DMS79 (cell line): ENCODE measurements around the gene EPB41L5.
"Not testable (repeated sequence)": the region's sequence is repeated elsewhere in the genome, so short reads cannot be mapped to it uniquely, and the experiment has no call there.

Experiments
- DNase-seq: peaks from one replicate; lab custom pipeline; 2025; lab: John Stamatoyannopoulos, UW

EPB41L5 gene

GRCh38 chr2:120029672-120030640 is 17.1 kb downstream of the EPB41L5 start:
- no peak for DNase-seq

DNA sequence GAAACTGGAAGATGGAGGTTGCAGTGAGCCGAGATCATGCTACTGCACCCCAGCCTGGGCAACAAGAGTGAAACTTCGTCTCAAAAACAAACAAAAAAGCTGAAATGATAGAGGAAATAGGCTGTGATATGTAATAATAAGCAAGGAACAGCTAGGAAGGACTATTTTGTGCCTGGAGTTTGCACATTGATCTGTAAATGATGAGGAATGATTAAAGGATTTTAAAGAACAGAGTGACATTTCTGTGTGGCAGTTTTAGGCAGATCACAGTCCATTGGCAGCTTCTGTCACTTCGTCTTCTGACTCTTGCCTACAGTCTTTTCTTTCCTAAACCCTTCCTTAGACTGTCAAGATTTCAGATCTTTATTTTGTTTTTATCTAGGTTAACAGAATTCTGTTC is 19.4 kb downstream of the EPB41L5 start:
- no peak for DNase-seq

- DNase-seq: no peak
Measured at GRCh38 chr2:120034027-120034426, 21.1 kb downstream of the EPB41L5 start.

DNA sequence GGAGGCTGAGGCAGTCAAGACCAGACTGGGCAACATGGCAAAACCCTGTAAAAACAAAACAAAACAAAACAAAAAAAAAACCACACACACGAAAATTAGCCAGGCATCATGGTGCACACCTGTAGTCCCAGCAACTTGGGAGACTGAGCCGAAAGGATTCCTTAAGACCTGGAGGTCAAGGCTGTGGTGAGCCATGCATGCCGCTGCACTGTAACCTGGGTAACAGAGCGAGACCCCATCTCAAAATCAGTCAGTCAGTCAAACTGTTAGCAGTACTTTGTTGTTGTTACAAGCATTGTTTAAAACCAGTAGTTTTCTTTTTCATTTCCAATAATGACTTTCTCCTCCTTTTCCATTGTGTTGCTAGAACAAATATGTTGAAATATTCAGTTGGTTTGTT is 21.7 kb downstream of the EPB41L5 start:
- DNase-seq: no peak

- no peak for DNase-seq
Measured at GRCh38 chr2:120036145-120036544, 23.3 kb downstream of the EPB41L5 start.

DNA sequence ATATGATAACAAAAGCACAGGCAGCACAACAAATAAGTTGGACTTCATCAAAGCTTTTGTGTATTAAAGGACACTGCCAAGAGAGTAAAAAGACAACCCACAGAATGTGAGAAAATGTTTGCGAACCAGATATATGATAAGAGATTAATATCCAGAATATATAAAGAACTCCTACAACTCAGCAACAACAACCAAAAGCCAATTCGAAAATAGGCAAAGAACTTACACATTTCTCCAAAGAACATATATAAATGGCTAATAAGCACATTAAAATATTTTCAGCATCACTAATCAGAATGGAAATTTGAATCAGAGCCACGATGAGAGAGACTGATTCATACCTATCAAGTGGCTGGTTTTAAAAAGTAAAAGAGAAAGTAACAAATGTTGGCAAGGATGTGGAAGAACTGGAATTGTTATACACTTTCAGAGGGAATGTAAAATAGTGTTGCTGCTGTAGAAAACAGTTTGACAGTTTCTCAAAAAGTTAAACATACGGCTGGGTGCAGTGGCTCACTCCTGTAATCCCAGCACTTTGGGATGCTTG is 25.2 kb downstream of the EPB41L5 start:
- DNase-seq: no peak

- no peak for DNase-seq
Measured at GRCh38 chr2:120042359-120042758, 29.5 kb downstream of the EPB41L5 start.

DNA sequence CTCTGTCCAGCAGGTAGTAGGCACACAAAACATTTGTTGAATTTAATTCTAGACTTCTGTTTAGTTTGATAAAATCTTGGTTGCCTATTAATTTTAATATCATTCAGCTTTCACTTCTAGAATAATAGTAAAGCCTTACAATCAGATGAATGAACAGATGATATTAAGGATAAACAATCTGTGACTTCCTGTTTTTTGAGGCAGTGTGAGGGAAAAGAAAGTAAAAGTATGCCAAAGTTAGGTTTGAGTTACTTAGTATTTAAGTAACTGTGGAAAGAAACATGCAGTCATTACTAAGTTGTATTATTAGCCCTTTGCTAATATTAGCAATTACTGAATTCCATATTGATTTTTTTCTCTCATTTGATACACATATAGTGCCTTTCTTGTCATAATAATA is 31.5 kb downstream of the EPB41L5 start:
- no peak for DNase-seq

DNA sequence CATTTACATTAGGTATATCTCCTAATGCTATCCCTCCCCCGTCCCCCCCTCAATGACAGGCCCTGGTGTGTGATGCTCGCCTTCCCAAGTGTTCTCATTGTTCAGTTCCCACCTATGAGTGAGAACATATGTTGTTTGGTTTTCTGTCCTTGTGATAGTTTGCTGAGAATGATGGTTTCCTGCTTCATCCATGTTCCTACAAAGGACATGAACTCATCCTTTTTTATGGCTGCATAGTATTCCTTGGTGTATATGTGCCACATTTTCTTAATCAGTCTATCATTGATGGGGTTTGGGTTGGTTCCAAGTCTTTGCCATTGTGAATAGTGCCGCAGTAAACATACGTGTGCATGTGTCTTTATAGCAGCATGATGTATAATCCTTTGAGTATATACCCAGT is 32.9 kb downstream of the EPB41L5 start:
- DNase-seq: not testable (repeated sequence)

GRCh38 chr2:120046252-120046651 is 33.4 kb downstream of the EPB41L5 start:
- DNase-seq: not testable (repeated sequence)

DNA sequence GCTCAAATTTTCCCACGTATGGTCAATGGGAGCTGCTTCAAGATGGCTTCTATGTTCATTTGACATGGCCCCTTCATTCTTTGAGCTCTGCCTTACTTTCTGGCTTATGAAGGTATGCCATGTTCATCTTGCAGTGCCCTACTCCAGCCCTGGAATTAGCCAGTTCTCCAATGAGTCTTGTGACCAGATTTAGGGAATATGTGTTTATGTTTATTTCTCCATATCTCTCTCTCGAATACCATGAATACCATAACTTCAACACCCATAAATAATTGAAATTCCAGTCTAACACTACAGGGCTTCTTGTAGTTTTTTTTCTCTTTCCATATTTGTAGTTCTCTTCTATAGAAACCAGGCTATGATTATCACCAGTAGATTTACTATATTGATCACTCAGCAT is 39.7 kb downstream of the EPB41L5 start:
- DNase-seq: no peak

GRCh38 chr2:120053891-120054290 is 41.0 kb downstream of the EPB41L5 start:
- DNase-seq: no peak

- DNase-seq: no peak
Measured at GRCh38 chr2:120059483-120059882, 46.6 kb downstream of the EPB41L5 start.

DNA sequence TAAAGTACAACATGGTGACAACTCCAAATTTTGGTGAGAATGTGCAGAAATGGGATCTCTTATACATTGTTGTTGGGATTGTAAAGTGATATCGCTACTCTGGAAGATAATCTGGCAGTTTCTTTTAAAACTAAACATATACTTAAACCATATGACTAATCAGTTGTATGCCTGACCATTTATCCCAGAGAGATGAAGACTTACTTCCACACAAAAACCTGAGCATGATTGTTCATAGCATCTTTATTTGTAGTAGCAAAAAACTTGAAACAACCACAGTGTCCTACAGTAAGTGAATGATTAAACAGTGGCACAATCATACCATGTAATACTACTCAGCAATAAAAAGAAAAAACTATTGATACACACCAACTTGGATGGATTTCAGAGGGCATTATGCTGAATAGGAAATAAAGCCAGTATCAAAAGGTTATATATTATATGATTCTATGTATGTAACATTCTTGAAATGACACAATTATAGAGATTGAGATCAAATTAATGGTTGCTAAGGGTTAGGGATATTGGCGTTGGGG is 47.3 kb downstream of the EPB41L5 start:
- no peak for DNase-seq

- DNase-seq: no peak
Measured at GRCh38 chr2:120064664-120065063, 51.8 kb downstream of the EPB41L5 start.

- peak; percentile 83 for DNase-seq
Measured at GRCh38 chr2:120066800-120067547, 54.1 kb downstream of the EPB41L5 start.

DNA sequence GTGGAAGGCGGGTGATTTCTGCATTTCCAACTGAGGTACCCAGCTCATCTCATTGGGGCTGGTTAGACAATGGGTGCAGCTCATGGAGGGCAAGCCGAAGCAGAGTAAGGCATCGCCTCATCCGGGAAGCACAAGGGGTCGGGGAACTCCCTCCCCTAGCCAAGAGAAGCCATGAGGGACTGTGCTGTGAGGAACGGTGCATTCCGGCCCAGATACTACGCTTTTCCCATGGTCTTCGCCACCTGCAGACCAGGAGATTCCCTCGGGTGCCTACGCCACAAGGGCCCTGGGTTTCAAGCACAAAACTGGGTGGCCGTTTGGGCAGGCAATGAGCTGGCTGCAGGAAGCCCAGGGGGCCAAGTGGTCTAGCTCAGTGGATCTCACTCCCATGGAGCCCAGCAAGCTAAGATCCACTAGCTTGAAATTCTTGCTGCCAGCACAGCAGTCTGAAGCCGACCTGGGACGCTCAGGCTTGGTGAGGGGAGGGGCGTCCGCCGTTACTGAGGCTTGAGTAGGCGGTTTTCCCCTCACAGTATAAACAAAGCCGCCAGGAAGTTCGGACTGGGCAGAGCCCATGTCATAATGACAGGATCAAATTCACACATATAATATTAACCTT is 55.3 kb downstream of the EPB41L5 start:
- not testable (repeated sequence) for DNase-seq

GRCh38 chr2:120075545-120075944 is 62.7 kb downstream of the EPB41L5 start:
- no peak for DNase-seq

- DNase-seq: no peak
Measured at GRCh38 chr2:120077896-120078295, 65.0 kb downstream of the EPB41L5 start.

GRCh38 chr2:120079647-120080046 is 66.8 kb downstream of the EPB41L5 start:
- DNase-seq: no peak

- peak; percentile 77 for DNase-seq
Measured at GRCh38 chr2:120091436-120091835, 78.6 kb downstream of the EPB41L5 start.

GRCh38 chr2:120094795-120095194 is 81.9 kb downstream of the EPB41L5 start:
- DNase-seq: no peak
